ENCODE results near the gene CNTF.

Gene CNTF

DNA sequence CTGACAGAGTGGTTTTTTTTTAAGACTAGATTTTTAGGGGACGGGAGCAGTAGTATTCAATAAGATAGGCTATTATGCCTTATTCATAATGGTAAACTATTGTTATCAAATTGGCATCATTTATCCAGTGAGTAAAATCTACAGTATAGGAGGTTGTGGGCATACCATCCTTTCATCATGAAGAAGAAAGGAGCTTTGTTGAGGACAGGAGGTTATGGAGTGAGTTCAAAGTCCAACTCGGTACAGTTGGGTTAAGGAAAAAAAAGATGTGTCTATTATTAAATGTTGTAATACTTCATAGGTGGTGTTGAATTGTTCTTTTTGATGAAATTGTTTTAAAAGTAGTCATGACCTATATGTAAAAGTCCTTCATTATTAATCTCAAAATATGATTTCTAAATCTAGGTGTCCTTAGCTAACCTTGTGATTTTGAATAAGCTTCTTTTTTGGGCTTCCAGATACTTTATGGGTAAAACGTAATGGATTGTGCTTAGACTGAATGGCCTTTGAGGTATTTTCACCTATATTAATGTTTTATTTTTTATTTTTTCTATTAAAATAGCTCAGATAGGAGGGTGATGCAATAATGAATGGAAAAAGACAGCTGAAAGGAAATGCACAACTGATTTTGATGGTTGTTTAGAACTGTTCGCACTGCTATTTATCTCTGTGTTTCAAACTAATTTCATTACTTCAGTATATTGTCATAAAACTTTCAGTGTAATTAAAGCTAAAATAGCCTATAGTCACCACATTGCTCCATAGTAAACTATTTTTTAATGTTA is 15.3 kb upstream of the CNTF start:
- no peak for DNase-seq (ENCODE audit: low read depth)

DNA sequence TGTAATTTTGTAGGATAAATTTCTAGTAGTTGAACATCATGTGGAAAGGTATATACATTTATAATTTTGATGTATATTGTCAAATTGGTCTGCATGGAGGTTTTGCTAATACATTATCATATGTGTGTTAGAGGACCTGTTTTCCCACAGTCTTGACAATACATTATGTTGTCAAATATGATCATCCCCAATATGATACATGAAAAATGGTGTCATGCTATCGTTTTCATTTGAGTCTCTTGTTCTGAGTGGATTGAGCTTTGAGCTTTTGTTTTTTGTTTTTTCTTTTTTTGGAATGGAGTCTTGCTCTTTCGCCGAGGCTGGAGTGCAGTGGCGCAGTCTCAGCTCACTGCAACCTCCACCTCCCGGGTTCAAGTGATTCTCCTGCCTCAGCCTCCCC is 14.1 kb upstream of the CNTF start:
- no peak for DNase-seq (ENCODE audit: low read depth)

DNA sequence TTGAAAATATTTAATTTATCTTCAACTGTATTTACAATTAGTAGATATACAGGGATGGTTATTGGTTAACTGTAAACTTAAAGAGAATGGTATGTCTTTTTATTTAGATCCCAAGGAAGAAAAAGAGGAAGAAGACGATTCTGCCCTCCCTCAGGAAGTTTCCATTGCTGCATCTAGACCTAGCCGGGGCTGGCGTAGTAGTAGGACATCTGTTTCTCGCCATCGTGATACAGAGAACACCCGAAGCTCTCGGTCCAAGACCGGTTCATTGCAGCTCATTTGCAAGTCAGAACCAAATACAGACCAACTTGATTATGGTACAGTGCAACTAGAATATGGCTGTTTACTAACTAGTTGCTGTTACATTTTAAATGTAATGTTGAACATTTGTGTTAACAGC is 12.7 kb upstream of the CNTF start:
- no peak for DNase-seq (ENCODE audit: low read depth)

DNA sequence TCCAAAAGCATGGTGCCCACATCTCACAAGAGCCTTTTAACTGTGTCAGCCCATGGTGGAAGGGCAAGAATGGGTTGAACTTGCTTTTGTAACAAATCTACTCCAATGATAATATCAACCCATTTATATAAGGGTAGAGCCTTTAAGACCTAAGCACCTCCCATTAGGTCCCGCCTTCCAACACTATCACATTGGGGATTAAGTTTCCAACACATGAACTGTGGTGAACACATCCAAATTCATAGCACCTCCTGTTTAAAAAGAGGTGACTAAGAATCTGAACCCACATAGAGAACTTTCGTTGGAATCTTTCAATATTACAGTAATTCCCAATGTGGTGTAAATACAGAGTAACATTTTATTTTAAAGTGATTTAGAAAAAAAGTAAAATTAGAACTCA is 9.2 kb upstream of the CNTF start:
- DNase-seq (ENCODE audit: low read depth) = no peak

DNA sequence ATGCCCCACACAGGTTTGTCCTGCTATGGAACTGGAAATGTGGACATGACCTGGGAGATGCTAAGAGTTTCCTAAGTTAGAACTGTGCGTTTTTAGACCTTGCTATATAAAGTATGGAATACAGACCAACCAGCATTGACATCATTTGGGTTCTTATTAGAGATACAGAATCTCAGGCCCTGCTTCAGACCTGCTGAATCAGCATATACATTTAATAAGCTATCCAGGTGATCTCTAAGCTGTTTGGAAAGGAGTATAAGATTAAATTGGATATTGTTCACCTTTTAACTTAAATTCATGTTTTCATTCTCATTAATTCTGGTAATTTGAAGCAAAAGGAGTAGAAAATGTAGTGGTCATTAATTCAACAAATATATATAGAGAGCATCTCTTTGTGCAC is 6.9 kb upstream of the CNTF start:
- DNase-seq (ENCODE audit: low read depth) = no peak

DNA sequence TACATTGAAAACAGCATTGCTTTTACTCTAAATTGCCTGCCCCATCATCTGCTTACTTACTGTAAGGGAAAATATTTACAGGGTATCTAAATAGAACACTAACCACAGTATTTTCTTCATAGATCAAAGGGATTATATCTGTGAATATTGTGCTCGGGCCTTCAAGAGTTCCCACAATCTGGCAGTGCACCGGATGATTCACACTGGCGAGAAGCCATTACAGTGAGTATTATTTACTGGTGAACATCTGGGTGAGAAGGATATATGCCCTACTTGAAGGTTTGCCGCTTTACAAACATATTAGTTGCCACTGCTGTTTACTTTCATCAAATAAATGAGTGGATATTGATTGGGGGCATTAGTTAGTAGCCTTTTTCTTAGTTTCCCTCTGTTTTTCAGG is 5.9 kb upstream of the CNTF start:
- DNase-seq (ENCODE audit: low read depth) = no peak

DNA sequence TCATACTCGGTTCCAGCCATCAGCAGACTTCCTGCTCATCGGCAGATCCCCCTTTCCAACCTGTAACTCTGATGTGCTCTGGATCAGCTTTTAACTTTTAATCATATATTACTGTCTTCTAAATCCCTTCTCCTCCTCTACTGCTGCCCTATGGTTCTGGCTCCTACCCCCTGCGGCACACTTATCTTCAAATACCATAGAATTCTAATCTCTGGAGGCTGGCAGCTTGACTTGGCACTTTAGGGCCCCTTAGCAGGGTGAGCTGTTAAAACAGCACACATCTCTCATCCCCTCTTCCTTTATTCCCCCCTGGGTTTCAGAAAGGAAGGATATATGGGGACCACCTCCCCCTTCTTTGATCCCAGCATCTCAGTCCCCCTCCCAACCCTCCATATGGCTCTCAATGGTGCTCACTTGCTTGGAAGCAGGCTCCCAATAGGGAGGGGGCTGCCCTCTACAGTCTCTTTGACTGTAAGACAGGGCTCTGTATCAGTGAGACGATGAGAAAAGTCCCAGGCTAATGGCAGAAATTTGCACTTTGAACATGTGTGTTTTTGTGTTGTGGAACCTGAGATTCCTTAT is 4.4 kb upstream of the CNTF start:
- DNase-seq (ENCODE audit: low read depth) = no peak

DNA sequence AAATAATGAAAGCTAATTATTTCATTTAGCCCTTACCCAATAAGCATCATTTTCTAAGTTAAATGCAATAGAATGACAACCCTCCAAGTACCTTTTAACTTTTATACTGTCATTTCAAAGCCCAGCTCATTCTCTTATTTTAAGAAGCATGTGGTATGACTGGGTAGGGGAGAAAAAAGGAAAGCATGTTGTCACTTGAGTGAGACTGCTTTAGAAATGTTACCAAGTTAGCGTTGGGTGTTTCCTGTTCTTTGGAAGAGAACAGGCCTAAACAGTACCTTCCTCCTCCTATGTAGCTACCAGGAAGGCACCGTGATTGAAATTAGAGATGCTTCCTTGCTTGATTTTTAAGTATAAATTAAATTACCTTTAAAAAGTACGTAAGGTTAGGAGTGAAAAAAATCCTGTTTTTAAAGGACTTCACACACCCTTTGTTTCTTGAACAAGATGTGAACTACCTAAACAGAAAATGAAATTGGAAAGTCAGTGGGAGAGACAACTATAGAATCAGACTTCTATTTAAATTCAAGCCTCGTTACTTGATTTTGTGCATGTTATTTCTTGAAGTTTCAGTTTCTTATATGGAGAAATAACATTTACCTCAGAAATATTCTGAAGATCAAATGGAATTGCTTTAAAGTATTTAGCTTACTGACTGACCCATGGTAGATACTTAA is 741 bp upstream of the CNTF start:
- no peak for DNase-seq (ENCODE audit: low read depth)

DNA sequence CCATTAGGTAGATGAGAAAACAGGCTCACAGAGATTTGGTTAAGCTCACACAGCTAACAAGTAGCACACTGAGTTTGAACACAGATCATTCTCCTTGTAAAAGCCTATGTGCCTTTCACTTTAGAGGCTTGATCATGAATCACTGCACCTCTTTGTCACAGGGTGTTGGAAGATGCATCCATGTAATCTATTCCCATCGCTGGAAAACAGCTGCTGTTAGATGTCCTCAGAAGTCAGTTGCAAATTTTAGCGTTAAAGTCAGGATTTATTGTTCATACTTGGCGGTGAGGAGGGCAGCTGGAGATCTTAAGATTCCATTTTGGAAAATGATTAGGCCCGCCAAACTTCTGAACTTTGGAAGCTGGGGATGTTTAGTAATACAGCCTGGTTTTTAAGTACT is 2.6 kb downstream of the CNTF start:
- DNase-seq (ENCODE audit: low read depth) = no peak

DNA sequence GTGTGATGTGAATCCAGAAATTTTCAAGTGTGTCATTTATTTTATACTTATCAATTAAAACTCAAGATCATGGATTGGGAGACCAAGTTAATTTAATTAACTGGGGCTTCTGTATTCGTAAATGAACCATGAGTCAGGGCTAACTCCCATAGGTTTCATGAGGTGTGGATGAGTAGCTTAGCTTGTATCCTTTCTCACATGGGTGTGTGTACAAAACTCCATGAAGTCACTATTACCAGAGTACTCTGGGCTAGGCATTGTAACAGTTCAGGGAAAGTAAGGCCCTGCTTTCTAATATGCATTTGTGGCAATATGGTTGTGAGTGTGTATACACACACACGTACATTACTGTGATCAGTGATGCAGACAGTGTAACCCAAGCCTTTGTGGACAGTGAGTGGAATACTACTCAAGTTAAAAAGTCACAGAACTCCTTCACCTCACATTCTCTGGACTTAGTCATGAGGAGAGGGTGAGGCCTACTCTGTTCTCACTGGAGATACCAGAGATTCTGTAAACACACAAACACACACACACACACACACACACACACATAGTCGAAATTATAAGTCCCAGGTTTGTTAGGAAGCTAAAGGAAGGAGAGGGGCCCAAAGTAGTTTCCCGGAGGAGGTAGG is 3.5 kb downstream of the CNTF start:
- no peak for DNase-seq (ENCODE audit: low read depth)

DNA sequence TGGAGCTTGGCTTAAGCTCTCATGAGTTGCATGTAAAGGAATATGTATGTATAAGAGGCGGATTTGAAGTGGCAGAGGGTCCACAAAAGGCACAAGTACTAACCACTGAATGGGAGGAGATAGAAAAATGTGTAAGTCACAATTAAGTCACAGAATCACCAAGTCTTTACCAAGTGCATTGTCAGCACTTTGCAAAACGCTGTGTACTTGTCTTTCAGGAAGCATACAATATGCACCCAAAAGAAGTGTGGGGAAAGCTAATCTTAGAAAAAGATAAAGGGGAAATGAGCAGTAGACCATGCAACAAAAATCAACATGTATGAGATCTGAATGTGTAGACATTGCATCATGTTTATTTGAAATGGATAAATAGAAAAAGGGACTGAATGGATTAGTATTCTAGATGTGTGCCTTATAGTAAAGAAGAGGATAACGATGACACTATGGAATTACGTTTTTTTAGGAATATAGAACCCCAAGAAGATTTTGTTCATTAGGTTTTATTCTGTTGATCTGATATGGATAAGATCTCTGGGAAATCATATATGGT is 4.5 kb downstream of the CNTF start:
- no peak for DNase-seq (ENCODE audit: low read depth)

DNA sequence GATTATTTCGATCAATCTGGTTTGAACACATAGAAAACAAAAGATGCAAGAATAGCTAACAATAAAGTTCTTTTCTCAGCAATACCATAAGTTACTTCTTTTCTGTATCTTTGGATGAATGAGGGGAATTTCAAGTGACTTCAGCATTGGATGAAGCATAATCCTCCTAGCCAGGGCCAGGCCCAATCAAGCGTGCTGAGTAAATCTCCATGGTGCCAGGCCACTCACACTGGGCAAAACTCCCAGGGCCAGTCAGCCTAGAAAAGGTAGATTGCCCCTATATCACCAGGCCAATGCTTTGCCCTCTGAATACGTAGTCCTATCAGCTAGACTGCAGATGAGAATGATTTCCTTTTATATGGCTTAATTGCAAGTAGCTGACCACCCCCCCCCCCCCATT is 6.0 kb downstream of the CNTF start:
- no peak for DNase-seq (ENCODE audit: low read depth)

DNA sequence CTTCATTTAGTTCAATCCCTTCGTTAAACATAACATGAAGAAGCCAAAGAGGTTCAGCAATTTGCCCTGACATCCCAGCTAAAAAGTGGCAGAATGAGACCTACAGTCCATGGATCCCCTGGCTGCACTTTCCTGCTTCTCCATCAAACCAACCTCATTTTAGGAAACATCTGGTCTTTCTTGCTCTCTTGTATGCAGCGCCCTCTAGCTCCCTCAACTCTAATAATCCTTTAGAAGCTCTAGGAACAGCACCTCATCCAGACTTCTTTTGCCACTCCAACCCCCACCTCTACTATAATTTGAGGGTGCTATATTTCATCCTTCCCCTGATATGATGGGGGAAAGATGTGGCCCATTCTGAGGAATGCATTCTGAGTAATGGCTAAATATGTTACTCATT is 7.4 kb downstream of the CNTF start:
- DNase-seq (ENCODE audit: low read depth) = no peak

DNA sequence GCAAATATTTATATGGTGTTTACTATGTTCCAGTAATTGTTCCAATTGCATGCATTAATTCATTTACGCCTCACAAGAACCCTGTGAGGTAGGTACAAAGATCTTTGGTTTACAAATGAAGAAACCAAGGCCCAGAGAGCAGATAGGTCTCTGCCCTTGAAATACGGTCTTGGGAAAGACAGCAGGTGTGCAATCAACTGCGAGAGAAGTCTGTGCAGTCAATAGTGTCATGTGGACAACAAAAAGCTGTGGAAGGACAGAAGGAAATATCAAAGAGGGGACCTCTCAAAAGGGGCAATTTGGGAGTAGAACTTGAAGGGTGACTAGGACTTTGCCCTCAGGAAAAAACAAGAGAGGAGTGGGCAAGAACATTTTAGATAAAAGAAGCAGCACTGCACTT is 8.9 kb downstream of the CNTF start:
- no peak for DNase-seq (ENCODE audit: low read depth)

DNA sequence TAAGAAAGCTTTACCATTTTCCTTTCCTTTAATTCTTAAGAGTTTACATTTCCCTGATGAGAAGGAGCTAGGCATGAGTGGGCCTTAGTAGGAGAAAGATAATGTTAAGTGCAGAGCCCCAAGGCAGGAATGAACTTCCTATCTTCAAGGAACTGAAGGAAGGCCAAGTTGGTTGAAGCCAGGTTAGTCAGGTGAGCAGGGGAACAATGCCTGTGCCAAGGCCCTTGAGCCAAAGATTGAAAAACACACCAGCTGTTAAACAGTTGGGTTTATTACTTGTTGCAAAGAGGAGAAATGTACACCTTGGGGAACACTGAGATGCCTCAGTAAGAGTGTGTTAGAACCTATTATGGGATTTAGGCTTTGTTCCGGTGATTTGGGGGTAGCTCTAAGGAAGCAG is 10.0 kb downstream of the CNTF start:
- no peak for DNase-seq (ENCODE audit: low read depth)

DNA sequence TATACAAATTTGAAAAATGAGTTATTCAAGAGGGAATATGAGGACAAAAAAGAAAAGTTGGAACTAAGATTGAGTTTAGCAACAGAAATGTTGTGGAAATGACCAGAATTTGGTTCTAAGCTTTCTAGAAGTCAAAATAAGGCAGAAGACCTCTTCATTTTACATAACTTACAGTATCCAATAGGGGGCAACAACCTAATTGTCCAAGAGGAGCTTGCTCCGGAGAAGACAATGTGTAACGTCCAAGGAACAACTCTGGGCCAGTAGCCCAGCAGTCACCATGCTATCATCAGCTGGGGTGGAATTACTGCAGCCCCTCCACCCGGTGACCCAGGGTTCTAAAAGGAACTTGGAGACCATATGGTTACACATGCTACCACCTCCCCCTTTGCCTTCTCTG is 14.1 kb downstream of the CNTF start:
- DNase-seq (ENCODE audit: low read depth) = no peak

DNA sequence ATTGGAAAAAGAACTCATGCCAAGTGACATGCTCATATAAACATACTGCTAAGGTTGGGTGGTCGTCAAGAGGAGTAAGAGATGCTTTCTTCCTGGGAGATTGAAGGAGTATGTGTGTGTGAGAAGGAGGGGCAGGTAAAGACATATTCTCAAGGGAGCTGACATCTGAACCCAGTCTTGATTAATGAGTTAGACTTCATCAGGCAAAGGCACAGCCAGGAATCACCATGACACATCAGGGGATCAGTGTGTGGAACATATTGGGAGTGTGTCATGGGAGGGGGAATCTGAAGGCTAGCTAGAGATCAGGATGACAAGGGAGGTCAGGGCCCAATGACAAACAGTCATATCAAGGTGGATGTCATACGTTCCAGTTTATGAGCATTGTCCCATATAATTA is 14.9 kb downstream of the CNTF start:
- no peak for DNase-seq (ENCODE audit: low read depth)

DNA sequence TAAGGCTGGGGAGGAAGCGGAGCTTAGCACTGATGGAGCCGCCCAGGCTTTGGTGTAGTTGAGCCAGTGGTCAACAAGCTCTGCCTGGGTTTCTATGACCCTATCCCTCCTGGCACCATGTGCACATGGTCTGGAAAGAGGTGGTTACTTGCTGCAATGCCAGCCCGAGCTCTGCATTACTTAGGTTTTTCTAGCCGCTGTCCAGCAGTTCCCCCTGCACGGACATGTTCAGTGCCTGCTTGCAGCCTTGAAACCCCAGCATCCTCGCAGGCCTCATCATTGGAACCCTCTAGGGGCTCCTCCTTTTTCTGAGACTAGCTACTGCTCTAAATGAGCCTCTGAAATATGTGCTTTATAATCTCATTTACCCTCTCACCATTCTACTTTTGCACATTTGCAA is 16.6 kb downstream of the CNTF start:
- no peak for DNase-seq (ENCODE audit: low read depth)

DNA sequence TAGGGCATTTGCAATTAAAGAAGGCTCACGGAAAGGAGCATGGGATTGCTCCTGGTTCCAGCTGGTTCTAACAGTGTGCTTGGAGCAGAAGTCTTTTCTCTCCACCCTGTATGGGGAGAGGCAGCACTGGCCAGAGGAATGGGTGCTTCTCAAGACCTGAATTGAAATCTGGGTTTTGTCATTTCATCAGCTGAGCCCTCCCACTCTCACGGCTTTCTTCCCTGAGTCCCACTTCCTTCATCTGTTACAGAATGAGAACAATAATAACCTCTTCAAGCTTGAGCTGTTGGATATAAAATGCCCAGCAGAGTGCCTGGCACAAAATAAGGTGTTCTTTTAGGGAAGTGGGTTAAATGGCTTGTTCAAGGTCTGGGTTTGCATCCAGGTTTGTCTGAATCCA is 17.2 kb downstream of the CNTF start:
- DNase-seq (ENCODE audit: low read depth) = no peak

DNA sequence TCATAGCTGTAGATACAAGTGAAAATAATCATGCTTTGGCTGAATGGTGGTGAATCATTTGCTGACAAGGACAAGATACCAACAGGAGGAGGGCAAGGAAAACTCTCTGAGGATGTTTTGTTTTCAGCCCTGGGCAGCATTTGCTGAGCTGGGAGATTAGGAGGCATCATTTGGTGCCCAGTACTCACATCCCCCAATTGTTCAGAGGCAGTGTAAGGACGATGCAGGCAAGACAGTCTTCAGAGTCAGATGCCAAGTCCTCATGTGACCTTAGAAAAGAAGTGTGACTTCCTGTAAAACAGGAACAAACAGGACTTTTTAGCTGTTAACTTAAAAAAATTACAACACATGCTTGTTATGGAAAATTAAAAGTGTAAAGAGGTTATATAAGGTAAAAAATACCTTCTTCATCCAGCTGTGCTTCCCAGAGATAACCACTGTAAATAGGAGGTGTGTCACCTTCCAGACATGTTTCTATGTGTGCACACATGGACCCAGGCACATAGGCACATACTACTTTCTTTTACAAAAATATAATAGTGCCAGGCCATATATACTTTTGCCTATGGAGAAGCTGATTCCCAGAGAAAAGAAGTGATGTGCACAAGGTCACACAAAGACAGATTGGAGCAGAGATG is 18.0 kb downstream of the CNTF start:
- DNase-seq (ENCODE audit: low read depth) = no peak

DNA sequence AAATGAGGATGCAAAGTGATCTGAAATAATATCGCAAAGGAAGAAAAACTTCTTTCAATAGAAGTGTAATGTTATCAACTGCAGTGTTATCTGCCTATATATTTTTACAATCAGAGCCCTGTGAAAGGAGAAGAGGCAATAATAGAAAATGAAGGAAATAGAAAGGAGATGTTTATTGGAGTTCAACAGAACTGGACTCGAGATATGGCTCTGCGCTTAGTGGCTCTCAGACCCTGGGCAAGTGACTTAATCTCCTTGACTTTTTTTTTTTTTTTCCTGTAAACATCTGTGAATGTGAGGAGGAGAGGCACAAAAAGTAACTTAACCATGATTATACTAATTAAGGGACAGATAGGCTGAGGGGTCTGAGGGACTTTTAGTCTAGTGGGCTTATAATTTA is 18.9 kb downstream of the CNTF start:
- no peak for DNase-seq (ENCODE audit: low read depth)

DNA sequence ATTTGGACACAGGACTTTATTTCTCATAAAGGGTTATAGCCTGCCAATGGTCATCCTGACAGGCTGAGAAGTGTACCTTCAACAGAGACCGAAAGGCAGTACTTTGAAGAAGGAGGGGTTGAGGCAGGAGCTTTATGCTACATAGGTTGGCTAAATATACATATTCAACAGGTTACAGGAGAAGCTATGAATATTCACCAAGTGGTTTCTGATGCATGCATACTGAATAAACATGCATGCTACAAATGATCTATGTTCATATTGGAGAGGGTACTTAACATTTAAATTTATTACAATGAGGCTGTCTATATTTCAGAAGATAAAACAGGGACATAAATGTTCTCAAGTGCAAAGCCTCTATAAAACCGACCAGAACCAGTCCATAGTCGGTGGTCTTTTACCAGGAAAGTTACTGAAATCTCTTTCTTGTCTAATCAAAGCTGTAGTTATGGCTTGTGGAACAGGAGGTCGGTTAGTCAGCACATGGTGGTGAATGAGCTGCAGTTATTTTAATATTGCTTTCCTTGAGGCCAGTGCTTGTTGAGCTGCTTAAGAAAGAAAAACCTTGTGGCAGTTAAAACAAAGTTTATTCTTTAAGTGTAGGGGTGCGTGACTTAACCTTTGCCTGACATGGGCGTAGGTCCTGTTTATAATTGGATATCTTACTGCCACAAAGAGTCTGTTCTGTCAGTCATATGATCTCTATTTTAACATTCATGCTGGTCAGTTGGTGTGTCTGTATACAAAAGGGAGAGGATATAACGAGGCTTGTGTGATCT is 19.5 kb downstream of the CNTF start:
- no peak for DNase-seq (ENCODE audit: low read depth)

All from stimulated activated CD8-positive, alpha-beta memory T cell treated with anti-CD3 and anti-CD28 coated beads, Interleukin-4, amount 100 ng/mL, for 24 hours (primary cell).